MM.1S (cell line): ENCODE results near the gene SH3BGR.

Experiments used
- DNase-seq: peaks from one replicate; pipeline ENCODE4 v3.0.0-alpha.2; 2015
- H2AFZ ChIP-seq: fragments of 300-600 bp; sonication (generic); 2 replicates; pipeline ENCODE4 v1.6.0; 2016; ENCODE audit warnings: antibody characterized with exemption, low read length
- H3F3A ChIP-seq: fragments of 300-600 bp; sonication (generic); 2 replicates; pipeline ENCODE4 v1.6.1; 2016; ENCODE audit warnings: mild to moderate bottlenecking, antibody characterized with exemption, low read length, moderate library complexity, mixed read lengths; ENCODE audit not compliant: insufficient read depth
- H3K27ac ChIP-seq: fragments of 300-600 bp; sonication (generic); 2 replicates; pipeline ENCODE4 v1.5.1; 2016; ENCODE audit warnings: mild to moderate bottlenecking, low read length
- H3K27me3 ChIP-seq: fragments of 300-600 bp; sonication (generic); replicated peaks from 2 replicates; pipeline ENCODE4 v1.6.0; 2016; ENCODE audit warnings: low read length; ENCODE audit not compliant: insufficient read depth
- H3K36me3 ChIP-seq: fragments of 300-600 bp; sonication (generic); replicated peaks from 2 replicates; pipeline ENCODE4 v1.6.1; 2016; ENCODE audit warnings: mild to moderate bottlenecking, low read length, mixed read lengths; ENCODE audit not compliant: insufficient read depth
- H3K4me1 ChIP-seq: fragments of 300-600 bp; sonication (generic); 2 replicates; pipeline ENCODE4 v1.6.1; 2016; ENCODE audit warnings: low read length, mixed read lengths
- H3K4me2 ChIP-seq: fragments of 300-600 bp; sonication (generic); 2 replicates; pipeline ENCODE4 v1.6.0; 2016; ENCODE audit warnings: low read depth, low read length
- H3K4me3 ChIP-seq: fragments of 300-600 bp; sonication (generic); 2 replicates; pipeline ENCODE4 v1.5.1; 2016; ENCODE audit warnings: low read length, mixed read lengths
- H3K79me2 ChIP-seq: fragments of 300-600 bp; sonication (generic); 2 replicates; pipeline ENCODE4 v1.6.1; 2016; ENCODE audit warnings: mixed run types, low read length, mixed read lengths
- H3K9ac ChIP-seq: fragments of 300-600 bp; sonication (generic); 2 replicates; pipeline ENCODE4 v1.6.1; 2016; ENCODE audit warnings: low read length, mixed read lengths
- H3K9me2 ChIP-seq: fragments of 300-600 bp; sonication (generic); replicated peaks from 2 replicates; pipeline ENCODE4 v1.6.1; 2016; ENCODE audit warnings: mild to moderate bottlenecking, low read length, mixed read lengths; ENCODE audit not compliant: insufficient read depth
- H3K9me3 ChIP-seq: fragments of 300-600 bp; sonication (generic); replicated peaks from 2 replicates; pipeline ENCODE4 v1.6.1; 2016; ENCODE audit warnings: mild to moderate bottlenecking, low read length, mixed read lengths; ENCODE audit not compliant: insufficient read depth
- H4K20me1 ChIP-seq: fragments of 300-600 bp; sonication (generic); 2 replicates; pipeline ENCODE4 v1.6.1; 2016; ENCODE audit warnings: mild to moderate bottlenecking, low read length, moderate library complexity, mixed read lengths; ENCODE audit not compliant: insufficient read depth
- EZH2 ChIP-seq: fragments of 300-600 bp; sonication (generic); optimal IDR thresholded peaks from 2 replicates; pipeline ENCODE3; 2017; ENCODE audit warnings: low read depth, mild to moderate bottlenecking, antibody characterized with exemption, low read length, mixed read lengths
- EZH2phosphoT487 ChIP-seq: fragments of 300-600 bp; sonication (generic); IDR thresholded peaks from 2 replicates; pipeline ENCODE4 v1.6.1; 2018; ENCODE audit warnings: antibody characterized with exemption, low read length
- TF ChIP-seq, protein P1 (sequence below): fragments of 300-600 bp; sonication (generic); IDR thresholded peaks from 2 replicates; pipeline ENCODE4 v1.5.1; 2016; ENCODE audit warnings: antibody characterized with exemption, low read length, mixed read lengths

SH3BGR gene

DNA sequence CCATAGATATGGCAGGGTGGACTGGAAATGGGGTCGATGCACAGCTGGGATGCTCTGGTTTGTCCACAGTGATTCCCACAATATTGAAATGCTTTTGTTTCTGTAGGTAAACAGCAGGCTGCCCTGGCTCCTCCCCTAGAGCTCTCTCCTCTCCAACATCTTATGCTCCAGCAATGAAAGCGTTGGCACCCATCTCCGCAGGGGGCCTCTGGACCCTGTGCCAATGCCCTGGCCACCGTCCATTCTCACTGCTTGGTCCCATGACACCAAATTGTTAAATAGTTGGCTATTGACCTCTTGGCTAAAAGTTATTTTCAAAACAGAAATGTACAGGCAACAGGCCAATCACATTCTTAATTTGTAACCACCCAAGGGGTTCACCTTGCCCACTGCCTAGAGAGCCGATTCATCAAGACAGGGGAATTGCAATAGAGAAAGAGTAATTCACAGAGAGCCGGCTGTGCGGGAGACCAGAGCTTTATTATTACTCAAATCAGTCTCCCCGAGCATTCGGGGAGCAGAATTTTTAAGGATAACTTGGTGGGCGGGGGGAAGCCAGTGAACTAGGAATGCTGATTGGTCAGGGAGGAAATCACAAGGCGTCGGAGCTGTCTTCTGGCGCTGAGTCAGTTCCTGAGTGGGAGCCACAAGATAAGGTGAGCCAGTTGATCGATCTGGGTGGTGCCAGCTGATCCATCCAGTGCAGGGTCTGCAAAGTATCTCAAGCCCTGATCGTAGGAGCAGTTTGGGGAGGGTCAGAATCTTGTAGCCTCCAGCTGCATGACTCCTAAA lies 84.1 kb downstream of the SH3BGR start:
- no peaks in the 10 kb centered on the region for H4K20me1 ChIP-seq
- no peaks in the 10 kb centered on the region for H3F3A ChIP-seq
- H3K9me2 ChIP-seq = no peaks in the 10 kb centered on the region
- H3K4me1 ChIP-seq = 0 out of 2 replicates have a peak, but pooled peaks cover 4% of the 10 kb centered on the region
- no peak overlapping the region for H3K9ac ChIP-seq
- H3K36me3 ChIP-seq = no peaks in the 10 kb centered on the region
- H3K4me2 ChIP-seq = no peak overlapping the region
- H3K27me3 ChIP-seq = no peaks in the 10 kb centered on the region
- no peaks in the 10 kb centered on the region for H3K9me3 ChIP-seq
- TF ChIP-seq EZH2 (no peak), EZH2phosphoT487 (no peak)
- TF ChIP-seq, protein P1, sequence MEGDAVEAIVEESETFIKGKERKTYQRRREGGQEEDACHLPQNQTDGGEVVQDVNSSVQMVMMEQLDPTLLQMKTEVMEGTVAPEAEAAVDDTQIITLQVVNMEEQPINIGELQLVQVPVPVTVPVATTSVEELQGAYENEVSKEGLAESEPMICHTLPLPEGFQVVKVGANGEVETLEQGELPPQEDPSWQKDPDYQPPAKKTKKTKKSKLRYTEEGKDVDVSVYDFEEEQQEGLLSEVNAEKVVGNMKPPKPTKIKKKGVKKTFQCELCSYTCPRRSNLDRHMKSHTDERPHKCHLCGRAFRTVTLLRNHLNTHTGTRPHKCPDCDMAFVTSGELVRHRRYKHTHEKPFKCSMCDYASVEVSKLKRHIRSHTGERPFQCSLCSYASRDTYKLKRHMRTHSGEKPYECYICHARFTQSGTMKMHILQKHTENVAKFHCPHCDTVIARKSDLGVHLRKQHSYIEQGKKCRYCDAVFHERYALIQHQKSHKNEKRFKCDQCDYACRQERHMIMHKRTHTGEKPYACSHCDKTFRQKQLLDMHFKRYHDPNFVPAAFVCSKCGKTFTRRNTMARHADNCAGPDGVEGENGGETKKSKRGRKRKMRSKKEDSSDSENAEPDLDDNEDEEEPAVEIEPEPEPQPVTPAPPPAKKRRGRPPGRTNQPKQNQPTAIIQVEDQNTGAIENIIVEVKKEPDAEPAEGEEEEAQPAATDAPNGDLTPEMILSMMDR = no peak
- H3K27ac ChIP-seq = no peak overlapping the region
- no peaks in the 10 kb centered on the region for H3K79me2 ChIP-seq
- no peak overlapping the region for H2AFZ ChIP-seq
- DNase-seq = no peak
- H3K4me3 ChIP-seq = no peak overlapping the region

DNA sequence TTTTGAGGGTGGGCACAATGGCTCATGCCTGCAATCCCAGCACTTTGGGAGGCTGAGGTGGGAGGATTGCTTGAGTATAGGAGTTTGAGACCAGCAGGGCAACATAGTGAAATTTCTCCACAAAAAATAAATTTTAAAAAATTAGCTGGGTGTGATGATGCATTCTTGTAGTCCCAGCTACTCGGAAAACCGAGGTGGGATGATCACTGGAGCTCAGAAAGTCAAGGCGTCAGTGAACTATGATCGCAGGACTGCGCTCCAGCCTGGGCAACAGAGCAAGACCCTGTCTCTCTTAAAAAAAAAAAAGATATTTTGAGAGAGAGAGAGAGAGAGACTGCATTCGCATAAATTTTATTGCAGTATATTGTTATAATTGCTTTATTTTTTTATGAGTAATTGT lies 85.1 kb downstream of the SH3BGR start:
- Histone ChIP-seq H3K9me2 (no peaks in the 10 kb centered on the region), H3K4me1 (0 out of 2 replicates have a peak, but pooled peaks cover 4% of the 10 kb centered on the region), H3K27me3 (no peaks in the 10 kb centered on the region), H3F3A (no peaks in the 10 kb centered on the region), H2AFZ (no peak overlapping the region), H3K9ac (no peak overlapping the region), H3K79me2 (no peaks in the 10 kb centered on the region), H3K36me3 (no peaks in the 10 kb centered on the region), H4K20me1 (no peaks in the 10 kb centered on the region), H3K27ac (no peak overlapping the region), H3K4me2 (no peak overlapping the region), H3K4me3 (no peak overlapping the region), H3K9me3 (no peaks in the 10 kb centered on the region)
- DNase-seq = no peak
- TF ChIP-seq EZH2phosphoT487 (no peak), EZH2 (no peak)
- TF ChIP-seq, protein P1 = no peak

DNA sequence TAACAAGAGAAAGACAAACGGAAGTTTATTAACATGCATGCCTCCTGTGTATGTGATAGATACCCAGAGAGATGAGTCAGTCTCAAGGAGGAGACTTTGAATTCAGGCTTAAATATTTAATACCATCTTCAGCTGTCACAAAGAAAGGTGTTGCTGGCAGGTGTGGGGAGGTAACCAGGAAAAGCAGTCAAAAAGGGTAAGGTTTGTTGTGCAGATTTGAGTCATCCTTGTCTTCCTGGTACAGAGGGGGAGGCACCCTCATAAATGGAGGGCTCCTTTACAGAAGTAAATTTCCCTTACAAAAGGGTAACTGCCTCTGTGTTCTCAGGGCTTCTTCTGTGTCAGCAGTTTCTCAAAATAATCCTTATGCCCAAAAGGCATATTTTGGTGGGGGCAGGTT lies 85.8 kb downstream of the SH3BGR start:
- H3K27ac ChIP-seq = no peak overlapping the region
- no peak for DNase-seq
- TF ChIP-seq, protein P1 = no peak
- no peak for TF ChIP-seq EZH2phosphoT487
- no peak for TF ChIP-seq EZH2
- no peaks in the 10 kb centered on the region for H3K36me3 ChIP-seq
- H3K79me2 ChIP-seq = no peaks in the 10 kb centered on the region
- no peaks in the 10 kb centered on the region for H3K9me3 ChIP-seq
- H3K4me2 ChIP-seq = no peak overlapping the region
- no peaks in the 10 kb centered on the region for H3K27me3 ChIP-seq
- H2AFZ ChIP-seq = no peak overlapping the region
- H3F3A ChIP-seq = no peaks in the 10 kb centered on the region
- H3K9ac ChIP-seq = no peak overlapping the region
- H3K4me3 ChIP-seq = no peak overlapping the region
- H3K9me2 ChIP-seq = no peaks in the 10 kb centered on the region
- H4K20me1 ChIP-seq = no peaks in the 10 kb centered on the region
- 0 out of 2 replicates have a peak, but pooled peaks cover 4% of the 10 kb centered on the region for H3K4me1 ChIP-seq
